Measurements from ENCODE around the gene STPG2.
A peak's percentile ranks its signal among the peaks of the same experiment; 100 is the strongest.

STPG2 gene

DNA sequence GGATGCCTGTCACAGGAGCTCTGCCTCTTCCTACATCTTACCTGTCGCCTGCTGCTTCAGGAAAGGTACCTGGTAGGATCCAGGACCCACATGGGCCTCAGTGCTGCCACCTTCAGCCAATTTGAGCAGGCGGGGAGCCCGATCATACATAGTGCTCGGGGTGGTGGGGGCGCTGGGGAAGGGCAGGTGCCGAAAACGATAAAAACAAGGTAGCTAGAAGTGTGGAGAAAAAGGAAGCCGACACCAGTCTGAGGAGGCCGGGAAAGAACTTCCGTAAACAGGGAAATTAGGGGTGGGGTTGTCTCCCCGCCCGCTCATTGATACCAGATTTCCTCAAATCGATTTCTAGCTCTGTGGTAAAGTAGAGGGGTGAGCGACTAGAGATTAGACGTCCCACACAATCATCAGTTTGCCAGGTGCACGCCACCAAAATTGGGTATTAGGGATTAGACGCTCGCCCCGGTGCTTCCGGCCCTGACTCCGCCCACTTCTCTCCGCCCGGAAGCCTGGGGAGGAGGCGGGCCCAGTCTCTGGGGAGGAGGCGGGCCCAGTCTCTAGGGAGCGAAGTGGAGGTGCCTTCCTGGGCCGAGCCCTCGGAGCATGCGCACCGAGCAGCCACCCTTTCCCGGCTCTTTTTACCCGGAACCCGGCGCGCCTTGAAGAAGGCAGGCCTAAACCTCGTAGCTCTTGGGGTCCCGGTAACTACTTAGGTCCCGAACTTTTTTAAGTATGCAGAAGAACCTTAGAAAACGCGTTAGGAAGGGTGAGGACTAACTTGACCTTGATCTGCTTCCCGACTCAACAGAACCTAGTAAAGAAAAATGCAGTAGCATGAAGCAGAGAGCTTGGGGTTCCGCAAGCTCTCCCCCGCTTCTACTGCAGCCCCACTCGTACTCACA, at the start of gene STPG2:
TSS of gene STPG2 (minus strand) at position 476 of the 899 bp plus-strand sequence.
- DNase-seq = peak; percentile 90

DNA sequence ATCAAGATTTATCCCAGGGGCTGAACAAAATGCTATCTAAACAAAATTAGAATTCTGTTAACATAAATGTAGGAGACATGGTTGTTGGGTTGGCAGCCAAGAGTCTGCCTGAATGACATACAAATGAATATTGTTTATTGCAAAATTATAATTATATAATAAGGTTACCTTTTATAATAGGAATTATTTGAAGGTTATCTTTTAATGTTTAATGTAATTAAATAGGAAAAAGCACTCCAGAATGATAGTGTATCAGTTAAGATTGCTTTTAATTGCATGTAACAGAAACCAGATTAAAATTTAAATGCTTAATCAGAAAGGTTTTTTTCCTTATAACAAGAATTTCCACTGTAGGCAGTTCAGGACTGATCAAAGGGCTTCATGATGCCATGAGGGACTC, 42.0 kb upstream of the STPG2 start:
- DNase-seq = no peak

DNA sequence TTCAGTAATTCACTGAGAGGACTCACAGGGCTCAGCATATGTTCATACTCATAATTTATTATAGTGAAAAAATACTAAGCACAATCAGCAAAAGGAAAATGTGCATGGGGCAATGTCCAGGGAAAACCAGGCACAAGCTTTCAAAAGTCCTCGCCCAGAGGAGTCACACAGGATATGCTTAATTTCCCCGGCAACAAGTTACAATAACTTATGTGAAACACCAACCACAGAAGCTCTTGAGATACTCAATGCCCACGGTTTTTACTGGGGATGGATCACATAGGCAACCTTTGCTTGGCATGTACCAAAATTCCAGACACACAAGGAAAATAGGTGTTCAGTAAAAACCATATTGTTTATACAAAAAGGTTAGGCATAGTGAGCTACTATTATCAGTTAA, 38.5 kb upstream of the STPG2 start:
- DNase-seq = no peak

DNA sequence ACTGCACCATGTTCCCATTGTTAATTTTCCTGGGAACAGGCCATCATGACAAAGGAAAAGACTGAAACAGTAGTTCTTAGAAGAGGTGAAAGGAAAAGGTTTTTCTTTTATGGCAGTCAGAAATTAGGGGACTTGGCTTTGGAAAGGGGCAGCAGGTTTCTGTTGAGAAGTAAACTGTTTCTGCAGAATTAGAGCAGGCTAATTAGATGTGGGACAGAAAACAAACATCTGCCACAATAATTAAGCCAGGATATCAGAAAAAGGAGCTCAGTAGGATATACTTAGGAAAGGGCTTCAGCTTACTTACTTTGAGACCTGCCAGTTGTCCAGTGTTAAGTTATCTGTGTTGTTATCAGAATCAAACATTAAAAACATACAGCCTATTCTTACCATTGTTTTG, 36.7 kb upstream of the STPG2 start:
- DNase-seq = no peak

DNA sequence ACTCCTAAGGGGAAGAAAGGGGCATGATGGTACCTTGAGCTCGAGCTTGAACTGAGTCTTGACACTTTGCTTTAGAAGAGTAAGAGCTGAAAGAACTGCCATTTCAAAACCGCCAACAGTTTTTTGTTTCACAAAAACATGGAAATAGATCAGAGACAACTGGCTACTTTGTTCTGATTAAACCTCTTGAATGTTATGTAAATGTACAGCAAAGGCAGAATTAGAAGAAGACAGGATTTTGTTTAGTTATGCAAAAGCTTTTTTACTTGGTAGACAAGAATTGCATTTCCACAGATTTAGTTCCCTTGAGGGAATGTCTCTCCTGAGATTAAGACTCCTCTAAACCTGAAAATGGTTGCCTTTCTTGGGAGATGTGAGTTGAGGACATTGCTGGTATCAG, 33.3 kb upstream of the STPG2 start:
- DNase-seq = no peak

DNA sequence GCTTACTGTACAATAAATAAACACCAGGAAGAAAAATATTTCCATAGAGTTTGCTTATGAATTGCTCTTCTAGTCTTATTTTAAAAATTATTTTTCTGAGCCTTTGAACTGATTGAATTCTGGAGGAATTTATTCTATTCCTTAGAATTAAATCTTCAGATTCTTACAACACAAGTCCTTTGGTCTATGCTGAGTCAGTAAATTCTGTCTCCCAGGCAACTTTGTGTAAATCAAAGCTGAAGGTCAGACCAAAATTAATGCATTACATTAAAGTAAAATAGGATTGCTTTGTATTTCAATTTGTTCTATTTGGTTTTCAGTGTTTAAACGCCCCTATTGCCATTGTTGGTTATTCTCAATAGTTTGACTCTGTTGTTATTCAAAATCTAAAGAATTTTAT, 26.8 kb upstream of the STPG2 start:
- no peak for DNase-seq

DNA sequence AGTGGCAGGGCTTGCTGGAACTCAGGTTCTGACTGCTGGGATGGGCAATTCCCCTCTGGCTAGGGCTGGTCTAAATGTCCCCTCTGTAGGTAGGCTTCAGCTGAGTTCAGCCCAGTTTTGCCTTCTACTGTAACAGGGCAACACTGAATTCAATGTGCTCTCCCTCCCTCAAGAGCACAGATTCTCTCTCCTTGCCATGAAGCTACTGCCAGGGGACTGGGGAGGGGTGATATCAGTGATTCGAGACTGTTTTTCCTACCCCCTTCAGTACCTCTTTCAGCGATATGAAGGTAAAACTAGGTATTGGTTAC, 23.4 kb upstream of the STPG2 start:
- no peak for DNase-seq

DNA sequence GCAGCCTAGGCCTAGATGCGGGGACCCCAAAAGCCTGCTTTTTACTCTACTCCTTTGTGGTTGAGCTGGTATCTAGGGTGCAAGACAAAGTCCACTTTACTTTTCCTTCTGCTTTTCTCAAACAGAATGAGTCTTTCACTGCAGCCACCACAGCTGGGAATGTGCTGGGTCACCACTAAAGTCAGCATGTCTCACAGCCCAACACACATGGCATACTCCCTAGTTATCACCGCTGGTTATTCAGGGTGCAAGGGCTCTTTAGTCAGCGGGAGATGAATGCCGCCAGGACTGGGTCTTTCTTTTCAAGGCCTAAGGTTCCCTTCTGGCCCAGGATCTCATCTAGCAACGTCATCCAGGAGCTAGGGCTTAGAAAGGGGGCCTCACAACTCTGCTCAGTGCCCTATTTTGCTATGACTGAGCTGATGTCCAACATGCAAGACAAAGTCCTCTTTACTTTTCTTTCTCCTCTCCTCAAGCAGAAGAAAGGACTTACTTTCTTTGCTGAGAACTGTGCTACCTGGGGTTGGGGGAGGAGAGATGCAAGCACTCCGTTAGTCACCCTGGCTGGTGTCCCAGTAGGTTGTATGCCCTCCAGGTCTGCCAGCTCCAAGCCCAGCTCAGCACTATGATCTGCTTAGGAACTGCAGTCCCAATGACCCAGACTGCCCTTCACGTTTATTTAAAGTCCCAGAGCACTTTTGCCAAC, 22.9 kb upstream of the STPG2 start:
- no peak for DNase-seq

DNA sequence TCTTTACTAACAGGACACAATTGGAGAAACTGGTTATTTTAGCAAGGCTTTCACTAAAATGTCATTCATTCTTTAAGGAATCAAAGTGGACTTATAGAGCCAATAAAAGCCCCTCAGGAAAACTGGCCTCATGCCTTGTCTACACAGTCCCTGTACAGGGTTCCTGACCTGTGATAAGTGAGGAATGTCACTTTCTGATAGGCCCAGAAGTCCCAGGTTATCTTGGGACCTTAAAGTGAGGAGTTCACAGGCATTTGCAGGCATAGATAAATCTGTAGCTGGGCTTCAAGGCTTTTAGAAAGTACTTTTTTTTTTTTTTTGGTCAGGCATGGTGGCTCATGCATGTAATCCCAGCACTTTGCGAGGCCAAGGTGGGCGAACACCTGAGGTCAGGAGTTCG, 19.4 kb upstream of the STPG2 start:
- DNase-seq = no peak

DNA sequence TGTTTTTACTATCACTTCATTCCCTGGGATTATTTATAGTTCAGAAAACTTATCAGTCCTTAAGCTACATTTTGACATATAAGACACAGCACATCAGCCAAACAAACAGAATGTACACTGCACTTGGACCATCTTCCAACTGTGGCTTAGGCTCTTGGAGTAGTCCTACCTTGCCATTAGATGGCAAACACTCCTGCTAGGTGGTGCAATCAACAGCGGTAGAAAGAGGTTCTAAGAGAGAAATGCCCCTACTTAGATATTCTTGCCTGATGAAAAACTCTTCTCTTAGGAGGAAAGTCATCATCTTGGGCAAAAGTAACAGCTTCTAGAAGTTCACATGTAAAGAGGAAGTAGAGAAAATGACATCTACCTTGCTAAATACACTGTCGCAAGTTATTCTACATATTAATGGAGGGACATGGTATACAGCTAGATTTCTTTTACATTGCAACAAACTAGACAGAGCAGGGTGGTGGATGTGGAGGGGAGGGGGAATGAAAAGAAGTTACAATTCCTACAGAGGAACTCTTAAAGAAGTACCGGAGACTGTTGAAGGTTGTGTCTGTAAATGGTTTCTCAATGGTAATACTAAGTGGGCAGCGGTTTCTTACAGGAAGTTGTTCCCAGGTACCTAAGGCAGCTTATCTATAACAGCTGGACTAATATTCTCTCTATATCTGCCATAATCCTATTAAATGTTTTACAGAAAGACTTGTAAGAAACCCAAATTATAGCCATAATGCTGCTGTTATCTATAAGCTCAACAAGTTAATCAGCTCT, 8.1 kb upstream of the STPG2 start:
- DNase-seq = no peak

DNA sequence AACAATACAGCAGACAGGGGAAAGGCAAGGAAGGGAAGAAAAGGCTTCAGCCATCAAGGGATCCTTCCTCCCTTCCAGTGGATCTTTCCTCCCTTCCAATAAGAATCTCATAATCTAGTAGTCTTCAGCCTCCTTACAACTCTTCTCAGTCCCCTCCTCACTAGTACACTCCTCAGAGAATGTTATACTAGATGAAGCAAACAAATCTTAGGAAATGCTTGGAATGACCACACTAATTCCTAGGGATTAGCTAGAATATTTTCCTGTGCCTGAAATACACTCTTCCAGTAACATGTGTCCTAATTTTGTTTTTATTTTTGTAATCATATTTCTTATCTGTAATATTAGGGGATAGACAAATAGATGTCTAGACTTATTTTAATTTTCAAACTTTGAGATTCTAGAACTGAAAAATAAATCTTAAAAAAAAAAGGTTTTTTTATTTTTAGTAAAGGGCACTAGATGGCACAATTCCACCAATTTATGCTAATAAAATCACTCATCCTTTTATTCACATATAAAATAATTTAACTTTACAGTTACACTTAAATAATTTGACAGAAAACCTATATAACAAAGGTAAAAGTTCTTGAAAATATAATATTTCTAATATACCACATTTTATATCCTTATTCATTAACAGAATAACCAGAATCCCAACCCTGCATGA, 7.0 kb upstream of the STPG2 start:
- DNase-seq = no peak

DNA sequence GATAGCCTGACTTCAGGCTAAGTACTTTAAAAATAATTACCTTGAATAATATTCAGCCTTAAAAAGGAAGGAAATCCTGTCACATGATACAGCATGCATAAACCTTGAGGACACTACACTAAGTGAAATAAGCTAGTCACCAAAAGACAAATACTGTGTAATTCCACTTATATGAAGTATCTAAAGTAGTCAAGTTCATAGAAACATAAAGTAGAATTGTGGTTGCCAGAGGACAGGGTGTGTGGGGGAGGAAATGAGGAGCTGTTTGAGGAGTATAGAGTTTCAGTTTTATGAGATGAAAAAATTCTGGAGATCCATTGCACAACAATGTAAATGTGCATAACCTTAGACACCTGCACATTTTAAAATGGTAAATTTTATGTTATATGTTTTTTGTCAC, 5.6 kb upstream of the STPG2 start:
- DNase-seq = no peak

DNA sequence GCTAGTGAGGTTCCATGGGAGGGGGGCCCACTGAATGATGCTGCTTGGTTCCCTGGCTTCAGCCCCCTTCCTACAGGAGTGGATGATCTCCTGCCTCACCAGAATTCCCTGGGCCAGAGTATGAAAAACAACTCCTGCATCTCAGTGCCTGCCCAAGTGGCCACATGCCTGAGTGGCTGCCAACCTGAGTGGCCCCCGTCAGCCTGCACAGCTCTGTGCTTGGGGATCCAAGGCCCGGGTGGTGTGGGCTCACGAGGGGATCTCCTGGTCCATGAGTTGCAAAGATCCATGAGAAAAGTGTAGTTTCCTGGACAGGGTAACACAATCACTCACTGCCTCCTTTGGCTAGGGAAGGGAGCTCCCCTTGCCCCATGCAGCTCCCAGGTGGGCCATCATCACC, 17.1 kb downstream of the STPG2 start:
- no peak for DNase-seq

DNA sequence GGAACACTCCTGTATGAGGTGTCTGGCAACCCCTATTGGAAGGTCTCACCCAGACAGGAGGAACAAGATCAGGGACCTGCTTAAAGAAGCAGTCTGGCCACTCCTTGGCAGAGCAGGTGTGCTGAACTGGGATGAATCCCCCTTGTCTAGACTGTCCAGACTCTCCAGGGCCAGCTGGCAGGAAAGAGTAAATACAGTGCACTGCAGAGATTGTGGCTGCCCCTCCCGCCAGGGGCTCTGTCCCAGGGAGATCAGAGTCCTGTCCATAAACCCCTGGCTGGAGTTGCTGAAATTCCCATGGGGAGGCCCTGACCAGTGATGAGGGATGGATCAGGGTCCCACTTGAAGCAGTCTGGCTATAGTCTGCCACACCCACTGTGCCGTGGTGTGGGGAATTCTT, 17.7 kb downstream of the STPG2 start:
- no peak for DNase-seq

DNA sequence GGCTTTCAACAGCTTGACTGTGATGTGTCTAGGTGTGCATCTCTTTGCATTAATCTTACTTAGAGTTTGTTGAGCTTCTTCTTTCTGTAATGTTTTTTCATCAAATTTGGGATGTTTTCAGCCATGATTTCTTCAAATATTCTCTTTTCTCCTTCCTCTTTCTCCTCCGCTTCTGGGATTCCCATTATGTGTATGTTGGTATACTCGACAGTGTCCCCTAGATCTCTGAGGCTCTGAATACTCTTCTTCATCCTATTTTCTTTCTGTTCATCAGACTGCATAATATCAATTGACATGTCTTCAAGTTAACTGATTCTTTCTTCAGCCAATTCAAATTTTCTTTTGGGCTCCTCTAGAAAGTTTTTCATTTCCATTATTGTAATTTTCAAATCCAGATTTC, 25.9 kb downstream of the STPG2 start:
- no peak for DNase-seq

DNA sequence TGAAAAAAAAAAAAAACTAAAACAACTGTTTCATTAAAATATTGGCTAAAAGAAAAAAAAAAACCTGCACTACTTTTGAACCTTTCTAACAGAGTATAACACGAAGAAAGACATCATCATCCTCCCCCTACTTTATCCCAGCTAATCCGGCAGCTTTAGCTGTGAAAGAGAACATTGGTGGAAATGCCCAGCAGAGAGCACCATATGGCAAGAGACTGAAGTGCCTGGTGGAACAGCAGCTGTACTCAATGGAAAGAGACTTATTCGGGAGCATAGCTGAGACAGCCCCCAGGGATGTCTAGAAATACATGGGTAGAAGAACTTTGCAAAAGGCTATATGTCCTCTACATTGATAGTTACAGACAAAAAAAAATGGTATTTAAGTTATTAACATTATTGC, 30.3 kb downstream of the STPG2 start:
- DNase-seq = no peak

DNA sequence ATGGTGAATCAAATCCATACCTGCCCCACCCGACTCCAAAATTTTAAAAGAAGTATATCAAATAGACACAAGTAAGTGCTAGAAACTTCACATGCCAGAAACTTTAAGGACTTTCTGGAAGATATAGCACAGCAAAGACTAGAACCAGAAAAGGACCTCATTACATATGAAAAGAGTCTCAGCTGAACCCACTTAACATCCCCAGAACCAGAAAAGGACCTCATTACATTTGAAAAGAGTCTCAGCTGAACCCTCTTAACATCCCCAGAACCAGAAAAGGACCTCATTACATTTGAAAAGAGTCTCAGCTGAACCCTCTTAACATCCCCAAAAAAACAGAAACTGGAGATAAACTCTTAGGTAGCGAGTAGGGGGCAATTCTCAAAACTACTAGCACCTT, 32.3 kb downstream of the STPG2 start:
- no peak for DNase-seq

DNA sequence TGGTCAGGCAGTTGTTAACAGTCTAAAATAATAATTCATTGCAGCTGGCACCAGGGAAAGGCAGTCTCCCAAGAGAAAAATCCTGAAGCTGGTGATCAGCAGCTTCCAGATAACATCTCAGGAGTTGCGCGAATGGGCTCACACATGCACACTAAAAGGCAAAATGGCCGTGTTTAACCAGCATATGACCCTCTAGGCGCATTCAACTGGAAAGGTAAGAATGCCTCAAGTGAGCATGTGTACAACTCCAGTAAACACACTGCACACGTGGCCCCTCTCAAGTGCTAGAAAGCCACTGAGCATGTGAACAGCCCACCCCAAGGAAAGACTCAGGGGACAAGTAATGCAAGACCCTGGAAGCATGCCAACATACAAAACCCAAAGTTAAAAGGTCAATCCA, 33.1 kb downstream of the STPG2 start:
- DNase-seq = no peak

DNA sequence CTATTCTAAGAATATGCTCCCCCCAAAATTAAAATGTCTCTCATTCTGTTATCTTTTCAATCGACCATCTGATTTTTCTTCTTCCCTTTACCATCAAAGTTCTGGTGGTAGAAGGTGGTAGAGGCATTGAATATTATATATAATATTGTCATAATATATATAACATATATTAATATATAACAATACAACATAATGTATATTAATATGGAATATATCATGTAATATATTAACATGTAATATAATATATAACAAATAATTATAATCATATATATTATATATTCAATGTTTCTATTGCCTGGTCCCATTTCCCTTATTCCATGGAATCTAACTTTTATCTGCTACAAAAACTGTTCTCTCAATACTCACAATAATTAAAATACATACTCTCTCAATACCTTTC, 40.6 kb downstream of the STPG2 start:
- DNase-seq = no peak

DNA sequence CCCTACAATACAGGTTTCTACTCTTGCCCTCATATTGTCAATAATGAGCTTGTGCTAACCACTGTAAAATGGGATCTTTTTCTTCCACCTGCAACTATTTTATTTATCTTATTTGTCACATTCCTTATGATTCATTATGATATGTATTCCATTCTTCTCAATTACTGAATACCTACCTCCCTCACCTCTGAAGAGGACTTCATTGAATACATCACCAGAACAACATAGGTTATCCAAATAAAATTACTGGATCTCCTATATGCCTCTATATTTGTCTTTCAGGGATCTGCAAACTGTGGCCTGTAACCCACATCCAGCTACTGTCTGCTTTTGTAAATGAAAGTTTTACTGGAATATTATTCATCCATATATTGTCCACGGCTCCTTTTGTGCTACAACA, 41.3 kb downstream of the STPG2 start:
- no peak for DNase-seq

DNA sequence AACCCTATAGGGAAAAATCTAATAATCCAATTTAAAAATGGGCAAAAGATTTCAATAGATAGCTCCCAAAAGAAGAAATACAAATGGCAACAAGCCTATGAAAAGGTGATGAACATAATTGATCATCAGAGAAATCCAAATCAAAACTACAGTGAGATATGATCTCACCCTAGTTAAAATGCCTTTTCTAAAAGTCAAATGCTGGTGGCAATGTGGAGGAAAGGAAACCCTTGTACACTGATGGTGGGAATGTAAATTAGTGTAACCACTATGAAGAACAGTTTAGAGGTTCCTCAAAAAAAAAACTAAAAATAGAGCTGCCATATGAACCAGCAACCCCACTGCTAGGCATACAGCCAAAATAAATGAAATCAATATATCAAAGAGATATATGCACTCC, 44.5 kb downstream of the STPG2 start:
- DNase-seq = no peak

DNA sequence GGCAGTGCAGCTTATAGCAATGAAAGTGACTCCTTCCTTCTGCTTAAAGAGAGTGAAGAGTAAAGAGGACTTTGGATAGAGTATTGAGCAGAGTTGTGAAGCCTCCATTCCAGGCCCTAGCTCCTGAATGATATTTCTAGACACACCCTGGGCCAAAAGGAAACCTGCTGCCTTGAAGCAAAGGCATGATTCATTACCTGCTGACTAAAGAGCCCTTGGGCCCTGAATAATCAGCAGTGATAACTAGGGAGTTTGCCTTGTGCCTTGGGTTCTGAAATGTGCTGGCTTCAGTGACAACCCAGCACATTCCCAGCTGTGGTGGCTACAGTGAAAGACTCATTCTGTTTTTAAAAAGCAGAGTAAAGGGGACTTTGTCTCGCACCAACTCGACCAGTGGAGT, 49.2 kb downstream of the STPG2 start:
- no peak for DNase-seq

DNA sequence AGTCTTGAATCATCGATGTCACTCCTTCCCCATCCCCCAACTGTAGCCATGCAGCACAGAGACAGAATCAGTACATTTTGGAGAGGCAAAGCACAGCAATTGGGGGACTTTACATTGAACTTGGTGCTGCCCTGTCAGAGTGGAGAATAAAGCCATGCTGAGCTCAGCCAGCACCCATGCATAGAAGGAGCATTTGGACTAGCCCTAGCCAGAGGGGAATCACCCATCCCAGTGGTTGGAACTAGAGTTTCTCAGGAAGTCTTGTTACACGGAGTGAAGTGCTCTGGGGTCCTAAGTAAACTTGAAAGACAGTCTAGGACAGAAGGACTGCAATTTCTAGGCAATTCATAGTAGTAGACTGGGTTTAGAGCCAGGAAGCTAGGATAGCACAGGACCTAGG, 49.6 kb downstream of the STPG2 start:
- no peak for DNase-seq

Measured in NCI-H1092 (cell line).